Measurements from ENCODE around the gene TMEM63B.
"Not testable (repeated sequence)": the region's sequence is repeated elsewhere in the genome, so short reads cannot be mapped to it uniquely, and the experiment has no call there.

TMEM63B gene

GRCh38 chr6:44172731-44173500 is 45.6 kb downstream of the TMEM63B start:
- DNase-seq (ENCODE audit: low read depth): peak; percentile 34

DNA sequence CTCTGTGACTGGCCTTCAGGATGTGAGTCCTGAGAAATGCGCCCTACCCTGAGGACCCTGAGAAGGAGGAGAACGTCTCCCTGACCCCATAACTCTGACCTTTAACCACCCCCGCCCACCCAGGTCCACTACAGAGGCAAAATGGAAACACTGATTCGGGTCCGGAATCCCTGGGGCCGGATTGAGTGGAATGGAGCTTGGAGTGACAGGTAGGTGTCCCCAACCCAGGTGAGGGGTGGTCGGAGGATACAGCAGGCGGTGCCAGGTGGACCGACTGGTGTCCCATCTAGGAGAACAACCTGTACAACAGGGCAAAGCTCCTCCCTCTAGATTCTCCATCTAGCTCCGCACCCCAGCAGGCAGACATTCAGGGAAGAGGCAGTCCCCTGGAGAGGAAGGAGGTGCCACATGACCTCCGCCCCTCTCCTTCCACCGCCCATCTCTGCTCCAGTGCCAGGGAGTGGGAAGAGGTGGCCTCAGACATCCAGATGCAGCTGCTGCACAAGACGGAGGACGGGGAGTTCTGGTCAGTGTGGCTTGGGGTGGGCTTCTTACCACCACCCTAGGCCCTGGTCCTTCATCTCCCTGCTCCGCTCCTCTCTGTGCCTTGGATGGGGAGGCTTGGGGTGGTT is 48.9 kb downstream of the TMEM63B start:
- no peak for DNase-seq (ENCODE audit: low read depth)

DNA sequence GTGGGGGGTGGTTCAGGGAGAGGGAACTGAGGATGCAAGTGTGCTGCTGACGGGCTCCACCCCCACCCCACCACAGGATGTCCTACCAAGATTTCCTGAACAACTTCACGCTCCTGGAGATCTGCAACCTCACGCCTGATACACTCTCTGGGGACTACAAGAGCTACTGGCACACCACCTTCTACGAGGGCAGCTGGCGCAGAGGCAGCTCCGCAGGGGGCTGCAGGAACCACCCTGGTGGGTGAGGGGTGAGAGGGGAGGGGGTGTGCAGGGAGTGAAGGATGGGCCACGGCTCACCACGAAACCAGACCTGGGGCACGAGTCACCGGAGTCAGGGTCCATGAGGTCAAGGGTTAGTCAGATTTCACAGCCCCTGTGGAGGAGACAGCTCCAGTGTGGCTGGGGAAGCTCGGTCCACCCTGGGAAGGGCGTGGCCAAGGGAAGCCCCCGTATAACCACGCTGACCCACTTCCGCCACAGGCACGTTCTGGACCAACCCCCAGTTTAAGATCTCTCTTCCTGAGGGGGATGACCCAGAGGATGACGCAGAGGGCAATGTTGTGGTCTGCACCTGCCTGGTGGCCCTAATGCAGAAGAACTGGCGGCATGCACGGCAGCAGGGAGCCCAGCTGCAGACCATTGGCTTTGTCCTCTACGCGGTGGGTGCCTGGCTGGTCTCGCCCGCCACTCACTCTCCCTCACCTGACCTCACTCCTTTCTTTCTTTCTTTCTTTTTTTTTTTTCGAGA is 49.6 kb downstream of the TMEM63B start:
- no peak for DNase-seq (ENCODE audit: low read depth)

DNA sequence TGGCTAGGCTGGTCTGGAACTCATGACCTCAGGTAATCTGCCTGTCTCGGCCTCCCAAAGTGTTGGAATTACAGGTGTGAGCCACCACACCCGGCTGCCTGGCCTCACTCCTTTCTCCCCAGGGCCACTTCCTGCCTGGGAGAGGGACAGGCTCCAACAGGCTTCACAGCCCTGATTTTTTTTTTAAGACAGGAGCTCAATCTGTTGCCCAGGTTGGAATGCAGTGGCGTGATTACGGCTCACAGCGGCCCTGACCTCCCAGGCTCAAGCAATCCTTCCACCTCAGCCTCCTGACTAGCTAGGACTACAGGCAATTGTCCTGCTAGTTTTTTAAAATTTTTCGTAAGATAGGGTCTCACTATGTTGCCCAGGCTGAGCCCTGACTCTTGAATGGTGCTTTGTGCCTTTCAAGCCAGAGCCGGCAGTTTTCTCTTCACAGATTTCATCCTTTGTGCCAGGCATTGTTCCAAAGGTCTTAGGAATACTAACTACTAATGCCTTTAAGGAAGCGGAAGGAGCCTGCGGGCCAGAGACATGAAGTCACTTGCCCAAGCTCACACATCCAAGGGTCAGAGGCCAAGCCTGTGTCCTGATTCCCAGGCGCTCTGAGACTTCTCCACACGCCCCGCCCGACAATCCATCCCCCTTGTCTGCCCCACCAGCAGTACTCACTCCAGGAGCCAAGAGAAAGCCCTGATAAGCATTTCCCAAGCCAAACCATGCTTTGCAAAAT is 50.5 kb downstream of the TMEM63B start:
- no peak for DNase-seq (ENCODE audit: low read depth)

- no peak for DNase-seq (ENCODE audit: low read depth)
Measured at GRCh38 chr6:44178424-44179071, 51.2 kb downstream of the TMEM63B start.

DNA sequence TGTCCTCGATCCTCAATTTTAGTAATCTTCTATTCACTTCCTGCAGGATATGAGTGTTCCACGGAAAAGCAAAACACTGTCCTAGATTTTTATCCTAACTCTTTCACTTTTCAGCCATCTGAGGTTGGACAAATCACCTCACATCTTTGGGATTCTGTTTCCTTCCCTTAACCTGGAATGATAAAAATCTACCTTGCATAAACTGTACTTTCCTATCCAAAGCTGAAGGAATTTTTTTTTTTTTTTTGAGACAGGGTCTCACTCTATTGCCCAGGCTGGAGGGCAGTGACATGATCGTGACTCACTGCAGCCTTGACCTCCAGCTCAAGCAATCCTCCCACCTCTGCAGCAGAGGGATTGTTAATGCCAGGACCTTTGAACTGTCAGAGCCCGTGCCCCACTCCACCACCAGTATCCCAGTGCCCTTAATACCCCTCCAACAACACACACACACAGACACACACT is 51.8 kb downstream of the TMEM63B start:
- DNase-seq (ENCODE audit: low read depth): no peak

DNA sequence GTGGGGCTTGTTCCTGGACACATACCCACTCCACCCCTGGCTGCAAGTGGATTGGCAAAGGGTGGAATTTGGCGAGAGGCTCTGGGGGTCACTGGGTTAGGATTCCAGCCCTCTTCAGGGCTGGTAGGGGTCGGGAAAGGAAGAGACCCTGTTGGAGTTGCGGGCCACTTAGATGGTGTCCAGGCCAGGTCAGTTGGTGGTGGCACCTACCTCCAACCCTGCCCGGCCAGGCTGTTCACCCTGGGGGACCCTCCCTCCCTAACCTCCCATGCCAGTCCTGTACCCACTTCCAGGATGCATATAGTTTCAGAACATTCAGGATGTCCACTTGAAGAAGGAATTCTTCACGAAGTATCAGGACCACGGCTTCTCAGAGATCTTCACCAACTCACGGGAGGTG is 52.3 kb downstream of the TMEM63B start:
- no peak for DNase-seq (ENCODE audit: low read depth)

DNA sequence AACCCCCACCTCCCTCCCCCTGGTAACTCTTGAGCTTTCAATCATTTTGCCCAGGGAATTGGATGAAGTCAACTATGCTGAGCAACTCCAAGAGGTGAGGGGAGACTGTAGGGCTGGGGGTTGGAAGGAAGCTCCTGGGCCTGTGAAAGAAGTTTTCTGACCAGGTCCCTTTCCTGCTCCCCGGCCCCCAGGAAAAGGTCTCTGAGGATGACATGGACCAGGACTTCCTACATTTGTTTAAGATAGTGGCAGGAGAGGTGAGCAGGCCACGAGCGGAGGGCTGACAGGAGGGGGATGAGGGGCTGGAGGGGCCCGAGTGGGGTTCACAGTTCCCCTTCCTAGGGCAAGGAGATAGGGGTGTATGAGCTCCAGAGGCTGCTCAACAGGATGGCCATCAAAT is 53.1 kb downstream of the TMEM63B start:
- DNase-seq (ENCODE audit: low read depth): no peak

DNA sequence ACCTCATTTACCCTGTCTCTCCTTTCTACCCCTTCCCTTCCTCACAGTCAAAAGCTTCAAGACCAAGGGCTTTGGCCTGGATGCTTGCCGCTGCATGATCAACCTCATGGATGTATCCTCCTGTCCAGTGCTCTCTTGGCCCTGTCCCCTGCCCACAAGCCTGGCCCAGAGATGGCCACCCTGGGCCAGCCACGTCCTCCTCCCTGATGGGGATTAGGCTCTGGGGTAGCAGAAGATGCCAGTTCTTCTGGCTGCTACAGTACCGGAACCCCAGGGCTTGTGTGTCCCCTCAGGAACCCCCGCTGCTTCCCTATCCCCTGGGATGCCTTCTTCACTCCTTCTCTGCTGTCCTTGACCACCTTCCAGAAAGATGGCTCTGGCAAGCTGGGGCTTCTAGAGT is 53.5 kb downstream of the TMEM63B start:
- DNase-seq (ENCODE audit: low read depth): no peak

DNA sequence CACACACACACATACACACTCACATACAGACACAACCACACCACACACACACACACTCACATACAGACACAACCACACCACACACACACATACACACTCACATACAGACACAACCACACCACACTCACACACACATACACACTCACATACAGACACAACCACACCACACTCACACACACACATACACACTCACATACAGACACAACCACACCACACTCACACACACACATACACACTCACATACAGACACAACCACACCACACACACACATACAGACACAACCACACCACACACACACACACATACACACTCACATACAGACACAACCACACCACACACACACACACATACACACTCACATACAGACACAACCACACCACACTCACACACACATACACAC is 54.4 kb downstream of the TMEM63B start:
- not testable (repeated sequence) for DNase-seq (ENCODE audit: low read depth)

DNA sequence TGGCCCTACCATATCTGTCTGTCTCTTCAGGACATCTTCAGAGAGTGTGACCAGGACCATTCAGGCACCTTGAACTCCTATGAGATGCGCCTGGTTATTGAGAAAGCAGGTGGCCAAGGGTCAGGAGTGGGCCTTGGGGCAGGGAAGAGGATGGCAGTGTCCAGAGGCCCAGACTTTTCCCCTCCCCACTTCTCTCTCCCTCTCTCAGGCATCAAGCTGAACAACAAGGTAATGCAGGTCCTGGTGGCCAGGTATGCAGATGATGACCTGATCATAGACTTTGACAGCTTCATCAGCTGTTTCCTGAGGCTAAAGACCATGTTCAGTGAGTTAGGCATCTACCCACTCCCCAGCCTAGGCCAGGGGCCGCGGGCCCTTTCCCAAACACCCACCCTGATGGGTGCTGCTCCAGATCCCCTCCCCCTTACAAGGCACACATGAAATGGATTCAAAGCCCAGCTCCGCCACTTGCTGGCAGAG is 55.6 kb downstream of the TMEM63B start:
- DNase-seq (ENCODE audit: low read depth): no peak

- no peak for DNase-seq (ENCODE audit: low read depth)
Measured at GRCh38 chr6:44183783-44184182, 56.4 kb downstream of the TMEM63B start.

GRCh38 chr6:44185356-44185755 is 58.0 kb downstream of the TMEM63B start:
- DNase-seq (ENCODE audit: low read depth): not testable (repeated sequence)

DNA sequence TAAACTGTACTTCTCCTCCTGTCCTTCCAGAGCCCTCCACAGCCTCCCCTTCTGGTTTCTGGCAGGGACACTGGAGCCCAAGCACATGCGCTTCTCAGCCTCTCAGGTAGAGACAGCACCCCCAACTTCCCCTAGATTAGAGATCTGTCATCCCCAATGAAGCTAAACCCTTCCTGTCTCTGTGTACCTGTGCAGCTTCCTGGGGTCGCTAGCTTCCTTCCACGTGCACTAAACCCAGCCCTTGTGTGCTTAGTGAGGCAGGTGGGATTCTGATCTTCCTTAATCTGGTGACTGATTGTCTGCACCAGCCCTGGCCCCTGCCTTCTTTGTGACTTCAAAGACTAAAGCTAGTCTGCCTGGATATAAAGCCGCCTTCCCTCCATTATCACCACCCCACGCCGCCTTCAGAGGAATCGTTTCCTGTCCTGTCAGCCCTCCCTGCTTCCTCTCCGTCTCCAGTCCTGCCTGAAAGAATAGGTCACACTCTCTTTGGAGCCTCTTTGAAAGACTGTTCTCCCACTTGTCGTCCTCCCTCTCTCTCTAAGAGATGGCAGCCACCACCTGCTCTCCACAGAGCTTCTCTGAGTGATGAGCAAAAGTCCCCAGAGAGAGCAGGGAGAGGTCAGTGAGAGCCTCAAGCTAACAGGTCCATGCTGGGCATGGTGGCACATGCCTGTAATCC is 58.7 kb downstream of the TMEM63B start:
- no peak for DNase-seq (ENCODE audit: low read depth)

- DNase-seq (ENCODE audit: low read depth): no peak
Measured at GRCh38 chr6:44186635-44187025, 59.3 kb downstream of the TMEM63B start.

- DNase-seq (ENCODE audit: low read depth): no peak
Measured at GRCh38 chr6:44188819-44189218, 61.5 kb downstream of the TMEM63B start.

- DNase-seq (ENCODE audit: low read depth): no peak
Measured at GRCh38 chr6:44189257-44189656, 61.9 kb downstream of the TMEM63B start.

GRCh38 chr6:44190715-44191114 is 63.4 kb downstream of the TMEM63B start:
- DNase-seq (ENCODE audit: low read depth): no peak

DNA sequence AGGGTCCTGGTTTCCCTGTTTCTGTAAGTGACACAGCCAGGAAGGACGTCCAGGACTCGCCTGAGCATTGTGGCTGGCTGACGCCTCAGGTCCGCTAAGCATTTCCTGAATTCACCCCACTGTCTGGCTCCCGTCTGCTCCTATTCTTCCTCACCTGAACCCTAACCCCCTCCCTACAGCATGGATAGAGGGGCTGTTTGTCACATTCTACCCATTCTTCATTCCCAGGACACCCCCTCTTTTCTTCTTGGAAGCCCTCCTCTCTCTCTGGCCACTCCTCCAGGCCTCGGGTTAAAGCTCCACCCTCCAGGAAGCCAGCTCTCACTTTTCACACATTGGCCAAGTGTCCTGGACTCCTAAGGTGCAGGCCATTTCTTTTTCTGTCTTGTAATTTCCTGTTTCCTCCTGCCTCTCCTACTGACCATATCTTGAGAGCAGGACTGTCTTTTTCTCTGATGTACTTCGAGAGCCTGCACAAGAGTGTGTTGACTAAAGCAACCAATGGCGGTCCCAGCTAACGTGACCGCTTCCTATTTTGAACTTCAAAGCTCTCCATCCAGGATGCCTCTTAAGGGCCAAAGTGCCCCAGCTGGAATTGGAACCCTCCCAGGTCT is 65.2 kb downstream of the TMEM63B start:
- DNase-seq (ENCODE audit: low read depth): no peak

- DNase-seq (ENCODE audit: low read depth): no peak
Measured at GRCh38 chr6:44193307-44193910, 66.1 kb downstream of the TMEM63B start.

Data from T-helper 22 cell (primary cell).